Right kidney (tissue), 1 donor: ENCODE measurements around the gene SLC6A12.
"Not testable (repeated sequence)": the region's sequence is repeated elsewhere in the genome, so short reads cannot be mapped to it uniquely, and the experiment has no call there.

Source experiments
- DNase-seq: peaks from one replicate; pipeline ENCODE4 v3.0.0-alpha.2; 2016

SLC6A12 gene

GRCh38 chr12:234891-235415 is 21.0 kb upstream of the SLC6A12 start:
- no peak for DNase-seq

- no peak for DNase-seq
Observed at GRCh38 chr12:234019-234418, 20.1 kb upstream of the SLC6A12 start.

GRCh38 chr12:233615-233968 is 19.6 kb upstream of the SLC6A12 start:
- no peak for DNase-seq

GRCh38 chr12:232731-233614 is 19.0 kb upstream of the SLC6A12 start:
- DNase-seq, result no peak

GRCh38 chr12:230925-231671 is 17.1 kb upstream of the SLC6A12 start:
- no peak for DNase-seq

- no peak for DNase-seq
Observed at GRCh38 chr12:229441-230191, 15.7 kb upstream of the SLC6A12 start.

GRCh38 chr12:228846-229200 is 14.9 kb upstream of the SLC6A12 start:
- DNase-seq, result no peak

GRCh38 chr12:227923-228845 is 14.2 kb upstream of the SLC6A12 start:
- no peak for DNase-seq

- DNase-seq, result no peak
Observed at GRCh38 chr12:227286-227915, 13.4 kb upstream of the SLC6A12 start.

GRCh38 chr12:226401-226800 is 12.4 kb upstream of the SLC6A12 start:
- no peak for DNase-seq

GRCh38 chr12:225012-225411 is 11.1 kb upstream of the SLC6A12 start:
- no peak for DNase-seq

- DNase-seq, result no peak
Observed at GRCh38 chr12:224330-224729, 10.4 kb upstream of the SLC6A12 start.

GRCh38 chr12:223841-224240 is 9.9 kb upstream of the SLC6A12 start:
- no peak for DNase-seq

GRCh38 chr12:221736-222135 is 7.8 kb upstream of the SLC6A12 start:
- DNase-seq, result no peak

GRCh38 chr12:220946-221550 is 7.1 kb upstream of the SLC6A12 start:
- DNase-seq, result no peak

- DNase-seq, result no peak
Observed at GRCh38 chr12:220491-220890, 6.5 kb upstream of the SLC6A12 start.

GRCh38 chr12:219891-220352 is 6.0 kb upstream of the SLC6A12 start:
- DNase-seq, result peak; percentile 58

- no peak for DNase-seq
Observed at GRCh38 chr12:218728-219590, 5.0 kb upstream of the SLC6A12 start.

GRCh38 chr12:218221-218620 is 4.3 kb upstream of the SLC6A12 start:
- no peak for DNase-seq

GRCh38 chr12:217029-217428 is 3.1 kb upstream of the SLC6A12 start:
- DNase-seq, result not testable (repeated sequence)
